GM18873 (cell line): ENCODE measurements around the gene B4GALNT3.

Source experiments
- ATAC-seq: cut with Tn5 transposase; IDR thresholded peaks from one replicate; pipeline ENCODE4 v1.9.1; 2021; ENCODE audit warnings: mild to moderate bottlenecking, moderate library complexity, moderate number of reproducible peaks; ENCODE audit not compliant: unreplicated experiment, low FRiP score

Gene B4GALNT3

GRCh38 chr12:507391-507796 lies 47.7 kb downstream of the B4GALNT3 start:
- ATAC-seq: no peak

GRCh38 chr12:508145-508544 lies 48.4 kb downstream of the B4GALNT3 start:
- no peak for ATAC-seq

- ATAC-seq: no peak
Measured at GRCh38 chr12:508795-509194, 49.1 kb downstream of the B4GALNT3 start.

GRCh38 chr12:509500-509899 lies 49.8 kb downstream of the B4GALNT3 start:
- ATAC-seq: no peak

DNA sequence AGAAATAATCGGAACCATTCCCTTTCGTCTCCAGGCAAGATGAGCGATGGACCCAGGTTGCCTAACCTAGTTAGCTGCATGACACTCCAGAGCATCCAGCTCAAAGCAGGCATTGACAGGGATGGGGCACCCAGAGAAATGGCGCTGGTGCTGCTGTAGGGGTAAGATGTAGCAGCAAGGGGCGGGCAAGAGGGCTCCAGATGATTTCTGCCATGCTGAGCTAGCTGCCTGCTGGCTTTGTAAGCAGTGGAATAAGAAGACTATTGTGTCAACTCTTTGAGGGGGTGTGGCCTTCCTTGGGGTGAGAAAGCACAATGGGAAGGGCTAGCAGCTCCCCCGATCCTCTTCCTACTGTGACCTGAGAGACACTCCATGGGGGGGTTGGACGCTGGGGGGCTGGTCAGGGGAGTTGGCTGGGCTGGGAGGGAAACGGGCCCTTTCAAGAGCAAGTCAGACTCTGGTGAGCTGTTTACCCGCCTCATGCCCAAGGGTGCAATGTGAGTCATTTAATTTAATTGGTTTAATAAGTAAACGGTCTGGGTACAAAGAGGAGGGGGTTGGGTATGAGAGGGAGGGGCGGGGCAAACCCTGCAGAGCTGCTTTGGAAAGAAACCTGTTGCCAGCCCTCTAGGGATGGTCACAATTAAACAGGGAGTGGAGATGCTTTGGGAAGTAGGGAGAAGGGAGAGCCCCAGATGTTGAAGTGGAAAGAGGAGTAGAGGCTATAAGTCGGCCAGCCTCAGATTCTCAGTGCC lies 50.5 kb downstream of the B4GALNT3 start:
- no peak for ATAC-seq

- no peak for ATAC-seq
Measured at GRCh38 chr12:512933-513332, 53.2 kb downstream of the B4GALNT3 start.

GRCh38 chr12:513446-513845 lies 53.7 kb downstream of the B4GALNT3 start:
- ATAC-seq: no peak

DNA sequence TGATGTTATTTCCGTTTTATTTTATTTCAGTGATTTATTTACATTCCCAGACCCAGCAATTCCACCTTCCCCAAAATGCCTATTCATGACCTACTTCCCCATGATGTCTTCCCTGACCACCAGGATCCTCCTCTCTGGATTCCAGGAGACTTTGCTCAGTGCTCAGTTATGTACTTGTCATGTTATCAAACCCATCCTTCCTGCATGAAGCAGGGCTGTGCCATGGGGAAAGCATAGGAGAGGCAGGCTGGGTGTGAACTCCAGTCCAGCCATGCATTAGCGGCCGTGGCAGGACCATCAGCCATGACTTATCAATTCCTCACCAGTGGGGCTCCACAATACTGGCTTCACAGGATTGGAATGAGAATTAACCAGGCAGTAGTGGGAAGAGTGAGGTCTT lies 57.8 kb downstream of the B4GALNT3 start:
- no peak for ATAC-seq

GRCh38 chr12:520119-520518 lies 60.4 kb downstream of the B4GALNT3 start:
- no peak for ATAC-seq

GRCh38 chr12:522692-523378 lies 63.1 kb downstream of the B4GALNT3 start:
- ATAC-seq: no peak

- no peak for ATAC-seq
Measured at GRCh38 chr12:524167-524951, 64.6 kb downstream of the B4GALNT3 start.

DNA sequence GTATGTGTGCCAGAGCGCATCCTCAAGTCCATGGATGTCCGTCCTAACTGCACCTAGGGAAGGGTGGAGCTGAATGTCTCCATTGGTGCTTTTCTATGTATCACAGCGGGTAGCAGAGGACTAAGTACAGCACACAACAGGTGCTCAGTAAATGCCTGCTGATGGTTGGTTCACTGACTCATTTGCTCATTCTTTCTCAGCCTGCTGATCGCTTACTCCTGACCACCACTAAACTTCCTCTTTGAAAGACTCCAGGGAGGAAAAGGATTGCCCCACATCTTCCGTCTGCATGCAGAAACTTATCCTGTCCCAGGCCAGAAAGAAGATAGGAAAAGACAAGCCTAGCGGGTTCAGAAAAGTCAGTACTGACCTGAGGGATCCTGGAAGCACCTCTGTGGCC lies 66.3 kb downstream of the B4GALNT3 start:
- ATAC-seq: no peak

- no peak for ATAC-seq
Measured at GRCh38 chr12:527241-527640, 67.5 kb downstream of the B4GALNT3 start.

- no peak for ATAC-seq
Measured at GRCh38 chr12:527729-528128, 68.0 kb downstream of the B4GALNT3 start.

- ATAC-seq: no peak
Measured at GRCh38 chr12:530308-530707, 70.6 kb downstream of the B4GALNT3 start.

GRCh38 chr12:530821-531220 lies 71.1 kb downstream of the B4GALNT3 start:
- no peak for ATAC-seq

- ATAC-seq: no peak
Measured at GRCh38 chr12:531951-532585, 72.3 kb downstream of the B4GALNT3 start.

DNA sequence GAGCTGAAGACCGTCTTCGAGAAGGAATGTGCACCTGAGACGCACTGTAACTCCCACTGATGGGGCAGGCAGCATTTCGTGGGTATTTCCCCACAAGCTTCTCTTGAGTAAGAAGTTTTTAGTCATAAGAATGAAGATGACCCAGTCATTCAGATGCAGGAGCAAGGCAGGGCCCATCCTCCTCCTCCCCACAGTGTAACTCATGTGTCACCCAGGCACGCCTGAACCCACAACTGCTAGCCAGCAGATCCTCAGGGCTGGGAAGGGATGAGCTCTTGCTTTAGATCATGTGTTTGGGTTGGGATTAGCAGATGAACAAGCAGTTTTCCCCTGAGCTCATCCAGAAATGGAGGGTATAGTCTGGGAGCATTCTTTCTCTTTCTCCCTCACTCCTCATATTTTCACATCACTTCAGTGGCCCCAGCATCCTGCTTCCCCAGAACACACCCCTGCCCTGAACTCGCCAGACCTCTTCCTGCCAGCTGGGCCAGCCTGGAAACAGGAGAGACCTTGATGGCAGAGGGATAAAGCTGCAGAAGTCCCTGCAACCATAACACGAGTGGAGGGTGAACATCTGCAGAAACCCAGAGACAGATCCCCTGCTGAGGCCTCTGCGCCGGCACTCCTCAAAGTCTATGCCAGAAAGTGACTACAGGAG lies 73.3 kb downstream of the B4GALNT3 start:
- ATAC-seq: no peak

DNA sequence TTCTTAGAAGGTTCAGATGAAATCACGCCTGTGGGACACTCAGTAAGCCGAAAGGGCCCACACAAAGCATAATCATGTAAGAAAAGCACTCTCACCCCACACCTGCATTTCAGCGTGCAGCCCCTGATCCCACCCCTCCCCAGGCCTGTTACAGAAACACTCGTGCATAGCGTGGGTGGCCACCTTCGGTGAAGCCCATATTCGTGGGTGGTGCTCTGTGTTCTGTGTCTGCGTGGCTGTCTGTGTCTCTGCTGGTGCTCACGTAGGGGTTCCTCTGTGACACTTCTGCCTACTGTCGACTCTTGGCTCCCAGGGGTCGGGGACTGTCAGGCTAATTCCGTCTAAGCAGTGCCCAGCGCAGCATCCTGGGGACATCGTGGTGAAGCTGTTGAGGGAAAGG lies 74.0 kb downstream of the B4GALNT3 start:
- no peak for ATAC-seq

GRCh38 chr12:534216-534615 lies 74.5 kb downstream of the B4GALNT3 start:
- ATAC-seq: no peak
